Measurements from ENCODE around the gene ZEB2.

The ZEB2 gene

DNA sequence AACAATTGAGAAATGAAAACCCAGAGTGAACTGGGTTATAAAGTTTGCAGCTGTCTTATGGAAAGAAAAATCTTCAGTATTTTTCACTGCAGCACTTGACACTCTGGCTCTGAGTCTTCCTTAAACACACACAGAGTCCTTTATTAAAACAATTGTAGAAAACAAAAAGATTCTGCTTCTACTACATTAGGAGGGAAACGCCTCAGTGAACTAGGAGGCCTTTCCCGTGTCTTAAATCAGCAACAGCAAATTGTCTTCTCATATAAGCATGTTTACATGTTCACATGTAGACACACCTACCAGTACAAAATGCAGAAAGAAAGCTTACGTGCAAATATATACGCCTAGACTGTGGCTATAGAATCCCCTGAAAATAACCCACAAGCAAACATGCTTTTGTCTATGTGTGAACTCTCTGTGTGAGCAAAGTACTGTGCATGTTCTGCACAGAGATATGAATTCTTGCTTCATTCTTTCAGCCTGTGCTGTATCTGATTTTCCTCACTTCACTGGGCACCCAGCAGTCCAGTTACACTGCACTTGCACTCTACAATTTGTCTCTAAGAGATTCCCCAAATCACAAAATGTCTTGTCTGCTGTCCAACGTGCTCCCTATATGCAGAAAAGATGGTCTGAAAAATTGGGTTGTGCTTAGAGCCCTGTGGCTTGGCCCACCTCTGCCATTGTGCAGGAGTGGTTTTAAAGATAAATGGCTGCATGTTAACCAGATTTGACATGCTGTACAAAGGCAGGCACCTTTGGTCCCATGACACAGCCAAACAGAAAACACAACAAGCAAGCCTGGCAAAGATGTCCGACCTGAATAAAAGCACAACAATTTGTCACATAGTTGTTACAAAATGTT is 24.5 kb downstream of the ZEB2 start:
- no peak for DNase-seq (ENCODE audit: low spot score)

GRCh38 chr2:144493027-144493809 is 26.7 kb downstream of the ZEB2 start:
- no peak for DNase-seq (ENCODE audit: low spot score)

DNA sequence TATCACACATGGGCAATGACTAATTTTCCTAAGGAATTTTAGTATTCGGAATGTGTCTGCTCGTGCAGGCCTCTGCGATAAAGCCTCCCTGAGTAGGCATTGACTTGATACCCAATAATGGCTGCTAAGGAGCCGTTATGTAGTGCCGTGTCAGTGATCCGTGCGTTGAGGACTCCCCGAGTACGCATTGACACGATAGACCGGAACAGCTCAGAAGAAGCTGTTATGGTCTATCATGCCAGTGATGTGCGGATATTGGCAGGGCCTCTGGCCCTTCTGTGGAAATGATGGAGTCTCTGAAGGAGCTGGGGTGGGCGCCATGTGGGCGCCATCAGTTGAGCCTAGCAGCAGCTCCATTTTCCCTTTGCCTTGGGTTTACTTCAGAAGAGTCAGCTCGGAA is 29.1 kb downstream of the ZEB2 start:
- no peak for DNase-seq (ENCODE audit: low spot score)

GRCh38 chr2:144490017-144490416 is 29.9 kb downstream of the ZEB2 start:
- DNase-seq (ENCODE audit: low spot score) = no peak

GRCh38 chr2:144489315-144489916 is 30.5 kb downstream of the ZEB2 start:
- no peak for DNase-seq (ENCODE audit: low spot score)

DNA sequence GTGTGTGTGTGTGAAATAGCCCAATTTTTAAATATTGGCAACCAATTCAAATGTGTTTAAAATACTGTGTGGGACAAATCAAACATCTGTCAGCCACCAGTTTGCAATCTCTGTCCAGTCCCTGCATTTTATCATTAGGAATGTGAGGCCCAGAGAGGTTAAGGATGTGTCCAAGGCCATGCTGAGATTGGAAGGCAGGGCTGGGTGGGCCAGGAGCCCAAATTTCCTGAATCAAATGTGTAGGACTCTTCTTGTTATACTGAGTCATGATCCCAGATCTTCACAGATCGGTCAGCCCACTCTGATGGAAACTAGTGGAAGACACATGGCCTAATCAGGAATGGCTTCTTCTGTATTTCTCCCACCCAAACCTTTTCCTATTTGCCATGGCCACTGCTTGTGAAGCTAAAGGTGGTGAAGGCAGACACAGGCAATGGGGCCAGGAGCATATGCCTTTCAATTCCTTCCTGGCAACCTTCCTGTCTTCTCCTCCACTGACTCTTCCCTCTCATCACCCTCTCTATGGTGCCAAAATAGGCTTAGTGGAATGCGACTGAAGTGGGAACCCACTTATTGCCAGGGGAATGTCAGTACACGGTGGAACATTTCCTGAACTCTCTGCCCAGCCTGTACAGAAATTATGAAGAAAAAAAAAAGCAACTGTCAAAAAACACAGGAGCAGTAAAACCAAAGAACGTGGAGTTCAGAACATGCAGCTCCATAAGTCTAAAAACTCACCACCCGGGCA is 35.5 kb downstream of the ZEB2 start:
- no peak for DNase-seq (ENCODE audit: low spot score)

- DNase-seq (ENCODE audit: low spot score) = no peak
Observed at GRCh38 chr2:144481666-144482065, 38.3 kb downstream of the ZEB2 start.

DNA sequence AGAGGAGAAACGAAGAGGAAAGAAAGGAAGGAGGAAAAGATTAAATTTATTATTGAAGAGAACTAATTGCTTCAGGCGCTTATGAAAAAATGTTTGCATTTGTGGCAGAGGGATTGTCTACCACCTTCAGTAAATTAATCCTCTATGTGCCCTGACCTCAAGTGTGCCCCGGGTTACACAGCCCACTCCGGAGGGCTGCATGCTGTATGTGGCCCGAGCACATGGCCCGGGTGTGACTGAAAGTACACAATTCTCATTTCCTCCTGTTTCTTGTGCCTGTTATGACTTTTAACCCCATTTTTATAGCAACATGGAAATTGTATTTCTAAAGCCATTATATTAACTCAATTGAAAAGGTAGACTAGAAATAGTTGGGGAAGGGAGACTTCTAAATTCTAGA is 38.8 kb downstream of the ZEB2 start:
- DNase-seq (ENCODE audit: low spot score) = no peak

DNA sequence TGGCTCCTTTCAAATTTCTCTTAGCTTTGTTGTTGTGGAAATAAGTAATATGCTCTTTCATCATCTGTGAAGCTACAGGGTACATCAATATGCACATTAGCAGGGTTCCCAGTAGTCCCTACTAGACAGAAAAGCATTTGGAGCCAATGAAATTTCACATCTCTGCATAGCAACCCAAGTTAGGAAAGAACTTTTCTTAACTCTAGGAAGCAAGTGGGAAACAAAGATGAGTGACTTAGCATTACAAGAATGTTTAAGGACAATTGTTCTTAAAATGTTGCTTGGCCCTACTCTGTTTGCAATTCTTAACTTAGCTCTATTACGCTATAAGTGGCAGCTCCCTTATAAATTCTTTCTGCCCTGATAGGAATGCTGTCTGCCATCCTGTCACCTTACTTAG is 39.6 kb downstream of the ZEB2 start:
- no peak for DNase-seq (ENCODE audit: low spot score)

GRCh38 chr2:144479659-144480058 is 40.3 kb downstream of the ZEB2 start:
- no peak for DNase-seq (ENCODE audit: low spot score)

GRCh38 chr2:144479138-144479537 is 40.8 kb downstream of the ZEB2 start:
- DNase-seq (ENCODE audit: low spot score) = no peak

GRCh38 chr2:144477957-144478311 is 42.0 kb downstream of the ZEB2 start:
- DNase-seq (ENCODE audit: low spot score) = no peak

DNA sequence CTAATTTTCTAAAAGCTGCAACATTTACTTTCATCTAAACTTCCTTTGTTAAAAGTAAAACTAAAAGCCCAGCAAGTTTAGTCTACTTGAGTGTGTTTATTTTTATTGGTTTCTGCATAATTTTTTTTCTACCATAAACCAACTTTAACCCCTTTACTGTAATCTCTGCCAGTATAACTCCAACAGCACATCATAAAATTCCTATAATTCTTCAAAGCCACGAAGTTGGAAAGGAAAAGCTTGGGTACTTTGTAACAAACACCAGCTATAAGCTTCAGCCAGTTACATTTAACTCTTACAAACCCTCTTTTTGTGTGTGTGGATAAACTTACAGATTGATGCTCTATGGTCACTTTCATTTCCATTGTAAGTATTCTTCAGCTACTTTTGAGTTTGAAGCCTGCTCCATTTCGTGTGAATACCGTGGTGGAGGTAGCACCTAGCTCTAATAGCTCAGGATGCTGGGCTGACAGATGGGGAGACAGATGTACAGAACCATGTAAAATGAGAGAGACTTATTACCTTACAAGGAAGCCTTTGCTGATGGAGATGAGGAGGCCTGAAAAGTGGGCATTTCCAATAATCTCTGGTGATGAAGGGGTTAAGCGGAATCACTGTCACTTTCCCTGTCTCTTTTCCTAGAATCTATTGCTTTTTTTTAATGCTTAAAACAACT is 42.5 kb downstream of the ZEB2 start:
- DNase-seq (ENCODE audit: low spot score) = no peak

GRCh38 chr2:144476682-144477081 is 43.2 kb downstream of the ZEB2 start:
- DNase-seq (ENCODE audit: low spot score) = no peak

DNA sequence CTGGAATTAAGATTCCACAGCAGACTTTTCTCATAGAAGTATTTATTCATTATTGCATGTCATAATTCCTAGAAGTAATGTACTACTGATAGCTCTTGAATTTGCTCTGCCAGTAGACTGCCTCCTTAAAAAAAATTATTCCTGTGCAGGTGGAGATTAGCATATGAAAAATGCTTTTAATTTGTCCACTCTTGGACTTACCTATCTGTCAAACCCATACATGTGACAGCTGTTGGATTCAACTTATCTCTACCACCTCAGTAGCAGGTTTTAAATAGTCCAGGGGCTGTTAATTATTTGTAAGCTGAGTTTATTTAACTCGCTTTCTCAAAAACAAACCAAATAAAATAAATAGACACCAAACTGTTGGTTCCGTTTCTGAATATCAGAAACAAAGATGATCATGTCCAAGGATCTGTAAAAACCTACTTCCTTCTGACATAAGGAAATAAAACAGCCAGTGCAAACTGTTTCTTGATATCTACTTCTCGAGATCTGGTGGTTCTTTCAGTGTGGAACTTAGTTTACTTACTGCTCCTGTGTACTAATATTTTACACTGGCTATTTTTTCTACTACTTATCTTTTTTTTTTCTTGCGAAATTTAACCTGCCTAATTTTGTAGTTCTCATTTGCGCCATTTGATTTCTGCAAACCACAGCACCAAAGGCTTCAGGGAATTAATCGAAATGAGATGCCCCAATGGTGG is 44.2 kb downstream of the ZEB2 start:
- DNase-seq (ENCODE audit: low spot score) = peak; percentile 76

DNA sequence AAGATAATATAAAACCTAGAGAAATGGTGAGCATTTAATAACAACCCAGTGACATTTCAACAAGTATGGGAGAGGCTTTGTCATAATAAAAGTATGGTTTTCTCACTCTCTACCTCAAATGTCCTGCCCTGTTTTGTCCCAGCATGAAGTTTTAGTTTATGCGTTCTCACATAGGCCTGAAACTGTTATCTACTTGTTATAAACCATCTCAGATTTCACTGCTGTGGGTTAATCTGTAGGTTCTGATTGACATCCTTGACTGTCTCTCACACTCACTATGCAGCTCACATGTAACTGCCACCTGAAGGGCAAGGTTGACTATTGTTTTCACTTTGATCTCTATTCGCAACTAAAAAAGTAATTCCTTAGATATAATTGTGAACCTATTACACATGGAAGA is 44.9 kb downstream of the ZEB2 start:
- DNase-seq (ENCODE audit: low spot score) = no peak

DNA sequence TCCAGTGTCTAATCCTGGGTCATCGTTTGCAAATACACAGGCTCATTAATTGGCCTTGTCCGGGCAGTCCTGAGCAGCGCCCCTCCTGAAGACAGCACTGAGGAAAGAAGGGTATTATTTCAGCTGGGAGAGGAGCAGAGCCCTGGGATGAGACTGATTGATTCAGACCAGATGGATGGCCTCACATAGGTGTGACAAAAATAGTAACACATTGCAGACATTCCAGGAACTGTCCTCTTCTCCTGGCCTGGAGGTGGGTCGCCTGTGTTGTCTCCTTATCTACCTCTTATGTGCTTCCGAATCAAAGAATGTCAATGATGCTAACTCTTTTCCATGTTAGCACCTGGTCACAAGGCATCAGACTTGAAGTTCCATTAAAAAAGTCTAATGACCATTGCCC is 45.9 kb downstream of the ZEB2 start:
- DNase-seq (ENCODE audit: low spot score) = no peak

DNA sequence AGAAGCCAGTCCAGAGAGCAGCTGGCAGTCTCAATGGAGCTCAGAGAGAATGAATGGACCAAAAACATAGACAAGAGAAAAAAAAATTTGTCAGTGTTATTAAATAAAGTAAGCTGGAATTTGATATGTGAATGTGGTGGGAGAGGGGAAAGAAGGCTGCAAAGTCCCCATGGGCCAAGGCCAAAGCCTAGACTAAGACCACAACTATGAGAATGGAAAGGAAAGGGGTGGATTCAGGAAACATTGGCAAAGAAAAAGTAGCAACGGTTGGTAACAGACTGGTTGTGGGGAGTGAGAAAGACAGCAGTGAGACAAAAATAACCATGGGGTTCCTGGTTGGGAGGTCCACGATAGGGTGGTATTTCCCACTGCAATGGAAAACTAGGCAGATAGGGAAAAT is 47.0 kb downstream of the ZEB2 start:
- no peak for DNase-seq (ENCODE audit: low spot score)

DNA sequence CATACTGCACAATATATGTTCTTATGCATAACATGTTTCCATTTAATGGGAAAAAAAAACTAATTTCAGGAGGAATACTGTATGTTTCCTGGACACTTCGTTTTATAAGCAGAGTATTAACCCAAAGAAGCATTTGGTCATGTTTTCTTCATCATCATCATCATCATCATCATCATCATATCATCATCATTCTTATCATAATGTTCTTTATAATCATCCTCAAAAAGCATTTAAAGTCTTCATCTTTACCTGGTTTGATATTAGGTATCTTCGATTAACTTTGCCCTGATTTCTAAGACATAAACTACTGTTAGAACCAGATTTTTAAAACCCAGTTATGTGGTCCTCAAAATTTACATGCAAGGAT is 47.9 kb downstream of the ZEB2 start:
- DNase-seq (ENCODE audit: low spot score) = no peak

- DNase-seq (ENCODE audit: low spot score) = no peak
Observed at GRCh38 chr2:144471305-144472045, 48.4 kb downstream of the ZEB2 start.

GRCh38 chr2:144470816-144471215 is 49.1 kb downstream of the ZEB2 start:
- no peak for DNase-seq (ENCODE audit: low spot score)

Data from hematopoietic multipotent progenitor cell treated with erythropoietin and hydrocortisone succinate and interleukin-3 and kit ligand, for 15 days (in vitro differentiated cells).